GM21360 (cell line): ENCODE data around the gene RNF169.
"Not testable (repeated sequence)": the region's sequence is repeated elsewhere in the genome, so short reads cannot be mapped to it uniquely, and the experiment has no call there.

ENCODE experiments used
- ATAC-seq: cut with Tn5 transposase; IDR thresholded peaks from one replicate; pipeline ENCODE4 v1.9.1; 2021; ENCODE audit warnings: mild to moderate bottlenecking, moderate library complexity; ENCODE audit not compliant: unreplicated experiment

The RNF169 gene

DNA sequence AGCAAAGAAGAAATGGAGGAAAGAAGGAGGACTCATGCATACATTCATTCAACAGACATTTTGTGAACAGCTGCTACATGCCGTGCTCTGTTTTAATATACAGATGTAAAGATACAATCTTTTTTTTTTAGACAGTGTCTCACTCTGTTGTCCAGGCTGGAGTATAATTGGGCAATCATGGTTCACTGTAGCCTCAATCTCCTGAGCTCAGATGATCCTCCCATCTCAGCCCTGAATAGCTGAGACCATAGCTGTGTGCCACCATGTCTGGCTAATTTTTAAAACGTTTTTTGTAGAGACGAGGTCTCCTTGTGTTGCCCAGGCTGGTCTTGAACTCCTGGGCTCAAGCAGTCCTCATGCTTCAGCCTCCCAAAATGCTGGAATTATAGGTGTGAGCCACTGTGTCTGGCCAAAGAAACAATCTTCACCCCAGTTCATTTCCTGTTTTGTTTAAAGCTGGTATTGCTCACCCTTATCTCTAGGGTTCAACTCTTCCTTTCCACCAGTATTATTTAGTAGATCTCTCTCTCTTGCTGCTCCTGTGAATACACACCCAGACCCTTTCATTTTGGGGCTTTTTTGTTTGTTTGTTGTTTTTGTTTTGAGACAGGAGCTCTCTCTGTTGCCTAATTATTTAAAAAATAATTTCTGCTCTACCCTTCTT lies 69.8 kb downstream of the RNF169 start:
- ATAC-seq = no peak

DNA sequence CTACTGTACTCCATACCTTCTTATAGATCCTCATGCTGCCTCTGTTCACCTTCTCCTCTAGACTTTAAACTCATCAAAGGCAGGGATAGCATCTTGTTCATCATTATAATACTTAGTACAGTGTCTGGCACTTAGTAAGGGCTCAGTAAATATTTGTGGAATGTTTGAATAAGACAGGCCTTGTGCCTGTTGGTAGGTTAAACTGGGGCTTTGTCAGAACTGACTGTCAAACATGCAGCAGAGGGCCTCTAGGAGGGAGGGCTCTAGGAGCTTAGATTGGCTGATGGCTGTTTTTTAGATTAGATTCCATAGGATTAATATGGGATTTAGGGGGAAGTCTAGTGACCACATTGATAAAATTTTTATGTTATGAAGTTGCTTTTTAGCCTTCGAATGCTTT lies 70.8 kb downstream of the RNF169 start:
- no peak for ATAC-seq

DNA sequence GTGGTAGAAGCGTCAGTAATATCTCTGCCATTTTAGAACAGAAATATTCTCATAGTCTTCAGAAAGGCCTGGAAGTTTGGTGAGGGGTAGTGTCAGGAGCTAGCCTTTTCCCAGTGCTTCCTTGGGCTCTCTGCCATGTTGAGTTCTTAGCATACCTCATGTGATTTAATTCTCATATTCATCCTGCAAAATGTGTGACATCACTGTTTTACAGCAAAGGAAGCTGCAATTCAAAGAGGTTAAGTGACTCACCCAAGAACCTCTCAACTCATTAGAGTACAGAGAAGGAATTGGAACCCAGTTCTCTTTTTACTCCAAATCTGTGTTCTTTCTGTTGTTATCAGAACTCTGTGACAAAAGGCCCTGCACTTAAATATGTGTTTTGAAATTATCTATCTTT lies 72.1 kb downstream of the RNF169 start:
- no peak for ATAC-seq

DNA sequence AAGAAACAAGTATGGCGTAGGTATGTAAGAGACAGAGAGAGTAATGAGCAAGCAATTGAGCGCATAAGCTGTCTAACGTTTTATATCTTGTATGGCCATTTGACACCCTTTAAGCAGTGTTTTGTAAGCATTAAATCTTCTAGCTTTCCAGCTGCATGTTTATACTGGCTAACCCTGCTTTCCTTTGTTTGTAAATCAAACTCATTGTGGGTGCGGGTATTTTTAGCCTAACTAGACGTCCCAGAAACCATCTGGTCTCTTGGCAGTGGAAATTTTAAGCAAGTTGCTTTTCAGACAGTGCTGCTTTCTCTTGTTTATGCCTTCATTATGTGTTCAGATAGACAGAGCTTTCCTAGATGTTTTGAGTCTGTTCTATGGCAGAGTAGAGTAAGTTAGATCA lies 73.5 kb downstream of the RNF169 start:
- ATAC-seq = no peak

DNA sequence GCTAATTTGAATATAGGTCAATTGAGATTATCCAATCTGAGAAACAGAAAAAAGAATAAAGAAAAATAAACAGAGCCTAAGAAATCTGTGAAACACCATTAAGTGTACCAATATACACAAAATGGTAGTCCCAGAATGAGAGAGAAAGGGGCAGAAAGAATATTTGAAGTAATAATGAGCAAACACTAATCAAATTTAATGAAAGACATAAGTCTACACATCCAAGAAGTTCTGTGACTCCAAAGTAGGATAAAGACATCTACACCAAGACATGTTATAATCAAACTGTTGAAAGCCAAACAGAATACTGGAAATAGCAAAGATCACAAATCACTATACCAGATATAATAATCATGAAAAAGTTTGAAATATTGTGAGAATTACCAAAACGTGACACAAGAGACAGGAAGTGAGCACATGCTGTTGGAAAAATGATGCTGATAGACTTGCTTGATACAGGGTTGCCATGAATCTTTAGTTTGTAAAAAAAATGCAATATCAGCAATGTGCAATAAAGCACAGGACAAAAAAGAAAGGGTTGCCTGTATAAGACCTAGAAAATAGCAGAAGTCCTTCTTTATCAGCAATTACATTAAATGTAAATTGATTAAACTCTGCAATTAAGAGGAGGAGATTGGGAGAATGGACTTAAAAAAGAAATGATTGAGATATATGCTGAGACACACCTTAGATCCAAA lies 75.8 kb downstream of the RNF169 start:
- ATAC-seq = no peak

DNA sequence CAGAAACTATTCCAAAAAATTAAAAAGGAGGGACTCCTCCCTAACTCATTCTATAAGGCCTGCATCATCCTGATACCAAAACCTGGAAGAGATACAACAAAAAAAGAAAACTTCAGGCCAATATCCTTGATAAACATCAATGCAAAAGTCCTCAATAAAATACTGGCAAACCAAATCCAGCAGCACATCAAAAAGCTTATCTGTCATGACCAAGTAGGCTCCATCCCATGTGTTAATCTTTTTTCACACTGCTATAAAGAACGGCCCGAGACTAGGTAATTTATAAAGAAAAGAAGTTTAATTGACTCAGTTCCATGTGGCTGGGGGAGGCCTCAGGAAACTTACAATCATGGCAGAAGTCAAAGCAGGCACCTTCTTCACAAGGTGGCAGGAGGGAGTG lies 76.9 kb downstream of the RNF169 start:
- not testable (repeated sequence) for ATAC-seq

DNA sequence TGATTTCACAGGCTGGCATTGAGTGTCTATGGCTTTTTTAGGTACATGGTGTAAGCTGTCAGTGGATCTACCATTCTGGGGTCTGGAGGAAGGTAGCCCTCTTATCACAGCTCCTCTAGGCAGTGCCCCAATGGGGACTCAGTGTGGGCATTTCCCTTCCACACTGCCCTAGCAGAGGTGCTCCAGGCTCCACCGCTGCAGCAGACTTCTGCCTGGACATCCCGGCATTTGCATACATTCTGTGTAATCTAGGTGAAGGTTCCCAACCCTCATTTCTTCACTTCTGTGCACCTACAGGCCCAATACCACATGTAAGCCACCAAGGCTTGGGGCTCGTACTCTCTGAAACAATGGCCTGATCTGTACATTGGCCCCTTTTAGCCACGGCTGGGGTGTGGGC lies 78.3 kb downstream of the RNF169 start:
- no peak for ATAC-seq

DNA sequence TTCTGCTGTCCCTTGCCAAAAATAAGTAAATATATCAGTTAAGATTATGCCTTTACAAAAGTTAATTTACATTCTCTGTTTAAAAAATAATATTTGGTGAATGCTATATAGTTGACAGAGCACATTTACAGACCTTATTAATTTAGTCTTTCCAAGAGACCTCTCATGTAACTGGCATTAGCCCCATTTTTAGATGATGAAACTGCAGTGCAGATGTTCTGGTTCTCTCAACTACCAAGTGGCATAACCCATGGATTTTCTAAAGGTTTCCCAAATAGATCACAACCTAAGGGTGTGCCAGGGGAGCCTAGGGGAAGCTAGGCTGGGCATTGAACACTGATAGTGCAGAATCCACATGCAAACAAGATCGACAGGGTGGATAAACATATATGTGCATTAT lies 88.5 kb downstream of the RNF169 start:
- ATAC-seq = no peak

DNA sequence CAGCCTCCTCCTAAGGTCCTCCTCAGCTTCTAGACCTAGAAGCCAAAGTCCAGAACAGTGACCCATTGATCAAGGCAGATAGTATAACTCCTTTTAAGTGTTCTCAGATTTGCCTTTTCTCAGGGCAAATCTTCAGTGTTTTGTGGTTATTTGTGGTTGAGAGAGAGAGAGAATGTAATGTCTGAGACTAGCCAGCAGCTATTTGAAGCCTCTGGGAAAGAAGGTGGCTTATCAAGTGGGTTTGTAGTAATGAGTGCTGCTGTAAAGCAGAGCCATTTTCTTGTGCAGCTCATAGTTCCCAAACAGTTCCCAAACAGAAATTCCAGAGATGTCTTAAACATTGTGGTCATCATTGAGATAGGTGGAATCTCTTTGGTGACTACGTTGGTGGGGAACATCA lies 89.5 kb downstream of the RNF169 start:
- no peak for ATAC-seq

DNA sequence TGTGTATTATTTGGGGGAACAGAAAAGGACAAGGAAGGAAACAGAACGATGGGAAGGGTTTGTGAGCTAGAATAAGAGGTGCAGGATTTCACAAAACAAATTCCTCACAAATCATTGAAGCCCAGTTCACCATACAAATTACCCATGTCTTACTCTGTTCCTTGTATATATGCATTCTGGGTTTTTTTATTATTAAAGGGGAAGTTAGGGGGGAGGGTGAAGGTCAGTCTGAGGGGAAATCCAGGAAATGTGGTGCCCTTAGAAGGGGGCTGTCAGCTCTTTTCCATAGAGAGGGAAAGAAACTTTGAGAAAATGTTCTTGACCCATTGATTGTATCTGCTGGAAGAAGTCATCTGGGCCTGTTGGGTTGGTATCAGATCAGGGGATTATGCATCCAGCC lies 90.8 kb downstream of the RNF169 start:
- ATAC-seq = no peak

DNA sequence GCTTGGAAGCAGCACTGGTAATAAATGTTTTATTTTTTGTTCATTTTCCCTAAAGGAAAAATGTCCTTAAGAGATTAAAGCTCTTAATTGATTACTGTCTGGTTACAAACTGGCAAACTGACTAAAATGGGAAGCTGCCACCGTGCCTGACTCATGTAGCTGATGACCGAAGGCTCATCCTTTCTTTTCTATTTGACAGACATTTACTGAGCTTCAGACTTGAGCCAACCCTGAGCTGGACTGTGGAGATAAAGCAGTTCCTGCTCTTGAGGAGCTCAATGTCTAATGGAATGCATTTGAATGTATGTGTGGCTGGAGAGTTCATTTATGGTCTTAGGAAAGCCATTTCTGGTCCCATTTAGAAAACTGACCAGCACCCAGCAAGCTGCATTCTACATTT lies 91.3 kb downstream of the RNF169 start:
- no peak for ATAC-seq

DNA sequence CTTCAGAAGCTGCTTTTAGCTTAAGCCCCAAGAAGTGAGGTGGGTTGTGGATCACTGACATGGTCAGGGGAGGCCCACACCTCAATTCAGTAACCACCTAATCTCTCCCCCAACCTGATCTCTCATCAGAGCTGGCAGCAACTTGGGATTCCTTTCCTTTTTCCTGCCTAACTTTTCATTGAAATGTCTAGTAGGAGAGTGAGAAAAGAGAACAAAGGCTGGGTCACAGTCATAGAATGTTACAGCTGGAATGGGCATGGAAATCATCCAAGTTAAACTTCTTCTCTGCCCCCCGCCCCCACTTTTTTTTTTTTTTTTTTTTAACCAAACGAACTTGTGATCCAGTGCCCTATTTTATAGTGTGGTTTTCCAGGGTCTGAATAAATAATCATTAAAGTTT lies 91.8 kb downstream of the RNF169 start:
- no peak for ATAC-seq

DNA sequence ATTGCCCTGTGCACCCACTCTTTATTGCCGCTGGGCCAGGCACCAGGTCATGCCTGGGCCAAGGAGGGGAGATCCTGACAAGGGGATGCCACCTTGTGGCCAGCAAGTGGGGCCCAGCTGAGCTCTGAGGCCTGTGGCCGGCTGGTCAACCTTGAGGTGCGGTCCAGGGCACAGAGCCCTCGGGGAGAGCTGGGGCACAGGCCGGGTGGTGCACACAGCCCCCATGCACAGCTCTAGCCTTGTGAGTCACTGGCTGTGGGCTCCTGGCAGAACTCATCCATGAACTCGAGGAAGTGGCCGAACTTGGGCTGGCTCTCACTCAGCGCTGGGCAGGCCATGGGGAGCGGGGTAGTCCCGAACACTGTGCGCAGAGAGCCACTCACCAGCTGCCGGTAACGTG lies 94.3 kb downstream of the RNF169 start:
- no peak for ATAC-seq

DNA sequence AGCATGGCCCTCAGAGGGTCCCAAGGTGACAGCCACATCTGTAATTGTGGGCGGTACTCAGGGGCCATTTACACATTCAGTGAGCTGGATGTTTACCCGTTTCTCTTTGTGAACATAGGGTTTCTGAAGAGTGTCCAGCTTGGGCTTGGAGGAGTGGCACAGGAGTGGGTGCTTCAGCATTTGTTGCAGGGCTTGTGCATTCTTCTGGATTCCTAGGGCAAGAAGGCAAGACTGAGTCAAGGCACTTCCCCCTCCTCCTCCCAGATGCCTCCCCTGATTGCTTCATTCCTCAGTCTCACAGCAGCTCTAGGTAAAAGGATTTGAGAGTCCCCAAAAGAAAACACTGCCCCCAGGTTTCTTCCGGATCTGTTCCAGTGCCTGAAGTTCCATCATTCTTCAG lies 95.4 kb downstream of the RNF169 start:
- no peak for ATAC-seq

DNA sequence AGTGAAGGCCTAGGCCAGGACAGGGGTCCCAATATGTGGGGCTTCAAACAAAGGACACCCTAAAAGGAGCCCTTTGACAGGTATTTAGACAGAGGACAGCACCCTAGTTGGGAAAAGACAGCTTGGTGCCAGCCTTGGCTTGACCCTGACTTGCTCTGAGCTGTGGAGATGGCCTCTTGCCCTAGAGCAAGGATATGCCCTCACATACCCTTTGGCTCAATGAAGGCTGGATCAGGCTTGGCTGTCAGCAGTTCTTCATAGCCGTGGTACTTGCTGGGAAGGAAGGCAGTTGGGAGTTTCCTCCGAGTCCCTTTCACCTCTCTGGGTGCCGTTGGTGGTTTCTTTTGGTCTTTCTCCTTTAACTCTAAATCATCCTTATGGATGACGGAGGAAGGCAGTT lies 96.2 kb downstream of the RNF169 start:
- no peak for ATAC-seq

DNA sequence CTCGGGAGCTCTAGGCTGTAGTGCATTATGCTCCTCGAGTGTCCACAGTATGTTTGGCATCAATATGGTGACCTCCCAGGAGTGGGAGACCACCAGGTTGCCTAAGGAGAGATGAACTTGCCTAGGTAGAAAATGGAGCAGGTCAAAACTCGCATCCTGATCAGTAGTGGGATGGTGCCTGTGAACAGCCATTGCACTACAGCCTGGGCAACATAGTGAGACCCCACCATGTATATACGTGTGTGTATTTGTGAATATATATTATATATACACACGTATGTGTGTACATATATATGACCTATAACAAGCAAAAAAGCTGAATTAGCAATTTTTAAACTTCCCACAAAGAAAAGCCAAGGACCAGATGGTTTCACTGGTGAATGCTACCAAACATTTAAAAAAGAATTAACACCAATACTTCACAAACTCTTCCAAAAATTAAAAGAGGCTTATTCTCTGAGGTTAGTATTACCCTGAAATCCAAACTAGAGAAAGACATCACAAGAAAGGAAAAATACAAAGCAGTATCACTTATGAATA lies 97.4 kb downstream of the RNF169 start:
- ATAC-seq = no peak

DNA sequence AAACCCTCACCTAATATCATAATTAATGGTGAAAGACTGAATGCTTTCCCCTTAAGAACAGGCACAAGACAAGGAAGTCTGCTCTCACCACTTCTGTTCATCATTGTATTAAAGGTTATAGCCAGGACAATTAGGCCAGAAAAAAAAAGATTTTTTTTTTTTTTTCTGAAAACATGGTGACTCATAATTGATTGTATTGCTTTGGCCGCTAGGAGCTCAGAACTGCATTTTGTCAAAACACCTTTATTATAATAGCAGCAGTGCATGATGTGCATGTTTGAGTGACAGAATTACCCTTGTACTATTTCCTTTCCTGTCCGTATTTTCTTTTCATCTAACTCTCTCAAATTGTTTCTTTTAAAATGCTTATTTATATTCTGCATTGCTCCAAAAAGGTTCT lies 98.1 kb downstream of the RNF169 start:
- ATAC-seq = no peak

DNA sequence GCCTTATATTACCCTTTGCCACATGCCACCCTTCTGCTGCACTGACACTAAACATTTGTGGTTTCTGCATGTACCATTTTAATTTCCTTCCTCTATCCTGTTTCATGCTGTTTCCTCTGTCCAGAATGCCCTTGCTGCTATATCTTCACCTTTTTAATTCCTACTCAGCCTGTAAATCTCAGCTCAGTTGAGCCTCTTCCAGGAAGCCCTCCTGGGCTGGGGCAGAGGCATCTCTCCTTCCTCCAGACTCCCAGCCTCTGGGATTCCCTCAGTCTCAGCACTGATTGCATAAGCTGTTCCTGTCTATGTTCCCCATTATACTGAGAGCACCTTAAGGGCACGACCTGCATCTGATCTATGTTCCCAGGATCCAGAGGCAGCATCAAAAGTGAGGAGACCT lies 98.7 kb downstream of the RNF169 start:
- ATAC-seq = no peak

DNA sequence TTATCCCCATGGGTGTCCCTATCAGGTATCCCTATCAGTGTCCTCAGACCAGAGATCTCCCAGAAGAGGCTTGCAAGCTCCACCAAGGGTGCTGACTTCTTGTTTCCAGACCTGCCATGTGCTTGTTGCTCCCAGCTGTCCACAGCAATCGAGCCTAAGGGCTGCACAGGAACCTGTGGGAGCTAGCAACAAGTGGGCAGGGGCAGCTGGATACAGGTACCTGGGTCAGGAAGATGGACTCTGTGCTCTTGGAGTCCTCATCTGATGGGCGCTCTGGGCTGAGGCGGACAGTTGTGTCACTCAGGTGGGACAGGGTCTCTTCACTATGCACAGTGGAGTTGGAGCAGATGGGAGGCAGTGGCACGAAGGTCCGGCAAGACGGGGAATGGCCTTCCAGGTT lies 99.2 kb downstream of the RNF169 start:
- ATAC-seq = no peak

DNA sequence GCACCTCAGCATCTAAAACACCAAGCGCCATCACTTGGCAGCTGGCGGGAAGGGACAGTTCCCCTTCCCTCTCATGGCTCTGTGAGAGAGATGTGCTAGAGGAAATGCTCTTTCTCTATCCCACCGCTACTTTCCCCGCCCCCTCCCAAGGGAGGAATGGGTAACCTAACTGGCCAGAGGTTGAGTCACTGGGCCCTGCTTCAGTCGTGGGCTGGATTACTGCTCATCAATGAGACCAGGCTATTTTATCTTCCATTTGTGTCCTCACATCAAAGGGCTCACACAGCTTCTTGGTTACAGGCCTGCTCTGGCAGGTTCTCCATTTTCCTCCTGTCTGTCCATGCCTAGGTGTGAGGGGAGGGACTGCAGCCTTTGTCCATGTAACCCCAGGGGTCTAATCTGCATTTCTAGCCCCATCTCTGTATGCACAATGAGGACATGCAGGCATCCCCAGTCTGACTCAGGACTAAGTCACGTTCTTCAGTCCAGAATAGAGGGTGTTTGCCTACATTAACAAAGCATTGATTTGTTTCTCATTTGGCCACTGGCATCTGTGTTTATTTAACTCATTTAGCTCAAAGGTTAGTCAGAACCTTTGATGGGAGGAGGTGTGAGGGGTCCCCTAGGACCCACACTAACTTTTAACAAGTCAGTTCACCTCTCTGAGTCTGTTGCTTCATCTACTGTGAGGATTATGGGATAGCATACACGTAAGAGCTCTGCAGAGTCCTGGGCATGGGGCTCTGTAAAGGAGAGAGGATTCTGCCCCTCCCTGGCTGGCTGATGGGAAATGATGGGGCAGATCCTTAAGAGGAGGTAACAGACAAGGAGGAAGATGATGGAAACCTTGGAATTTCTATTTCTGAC lies 101.1 kb downstream of the RNF169 start:
- ATAC-seq = no peak

DNA sequence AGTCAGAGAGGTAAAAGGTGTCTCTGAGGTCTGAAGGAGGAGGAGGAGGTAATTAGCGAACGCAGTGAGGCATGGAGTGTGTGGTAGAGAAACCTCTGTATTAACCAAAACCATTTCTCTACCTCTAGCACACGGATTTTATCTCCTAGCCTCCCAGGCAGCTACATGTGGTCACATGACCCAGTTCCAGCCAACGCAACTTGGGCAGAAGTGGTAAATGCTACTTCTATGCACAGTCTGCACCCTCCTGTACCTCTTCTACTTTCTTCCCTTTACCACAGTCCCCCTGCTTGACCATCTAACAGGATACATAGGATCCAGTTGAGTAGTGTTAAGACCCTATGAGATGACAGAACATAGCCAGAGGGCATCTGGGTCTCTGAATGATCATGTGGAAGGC lies 104.6 kb downstream of the RNF169 start:
- no peak for ATAC-seq

DNA sequence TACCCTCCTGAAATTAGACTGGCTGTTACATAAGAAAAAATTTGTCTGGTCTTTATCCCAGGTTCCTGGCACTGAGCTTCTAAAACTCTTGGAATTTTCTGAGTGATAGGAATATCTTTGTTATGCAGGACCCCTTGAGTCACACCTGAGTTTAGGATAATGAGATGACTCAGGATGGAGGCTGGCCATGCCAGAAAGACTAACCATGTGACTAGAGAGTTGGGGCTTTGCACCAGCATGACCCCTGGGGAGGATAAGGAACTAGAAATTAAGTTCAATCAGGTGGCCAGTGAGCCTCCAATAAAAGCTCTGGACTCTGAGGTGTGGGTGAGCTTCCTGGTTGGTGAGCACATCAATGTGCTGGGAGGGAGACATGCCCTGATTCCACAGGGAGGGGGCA lies 112.1 kb downstream of the RNF169 start:
- ATAC-seq = no peak
